ENCODE data around the gene RRAS. TPM values are rescaled to one million over a fixed set of nuclear protein-coding genes. Genes with fewer than 3 reads are reported as not detected.

The RRAS gene
- total RNA-seq, 6 donors from 2014 or later, result 81.7 to 160 (median 107) TPM

DNA sequence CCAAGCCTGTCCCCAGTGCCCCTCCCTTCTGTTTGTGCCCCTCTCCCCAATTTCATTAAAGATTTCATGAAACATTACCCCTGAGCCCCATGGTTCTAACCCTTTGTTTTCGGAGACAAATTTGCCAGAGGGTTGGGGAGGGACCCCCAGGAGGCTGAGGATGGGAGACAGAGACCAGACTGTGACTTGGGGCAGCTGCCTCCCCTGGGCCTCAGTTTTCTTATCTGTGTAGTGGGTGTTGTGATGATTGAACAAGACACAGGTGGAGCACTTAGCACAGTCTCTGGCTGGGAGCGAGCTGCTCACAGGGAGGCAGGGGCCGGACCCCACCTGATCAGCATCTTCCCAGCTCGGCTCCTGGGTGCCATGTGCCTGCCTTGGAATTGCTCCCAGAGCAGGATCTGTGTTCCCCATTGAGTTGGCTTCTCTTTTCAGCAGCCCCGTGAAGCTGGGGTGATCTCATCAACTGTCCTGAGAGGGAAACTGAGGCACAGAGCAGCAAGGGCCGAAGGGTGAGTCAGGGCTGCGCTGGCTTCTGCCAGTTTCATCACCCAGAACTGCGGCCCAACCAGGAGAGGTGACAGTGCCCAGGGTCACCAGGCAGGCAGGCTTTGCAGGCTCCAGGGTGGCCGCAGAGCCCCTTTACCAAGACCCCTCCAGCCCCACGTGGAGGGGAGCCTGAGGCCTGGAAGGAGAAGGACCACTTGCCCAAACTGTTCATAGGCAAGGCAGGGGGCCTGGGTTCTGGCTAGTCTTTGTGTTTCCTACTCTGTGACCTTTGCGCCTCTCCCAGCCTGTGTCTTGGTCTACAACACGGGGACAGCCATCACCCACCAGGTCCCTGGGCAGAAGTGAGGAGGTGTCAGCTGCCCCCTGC, 18.9 kb upstream of the RRAS start:
- H3K4me1 ChIP-seq, result peaks cover 4 to 8% (median 6%) of the 10 kb centered on the region in 4 donors
- DNase-seq (no peak), ATAC-seq (ENCODE audit: low FRiP score in 2 of 2) (no peak)
- no peak overlapping the region for H3K4me3 ChIP-seq
- 94 to 100% methylated on average over 6 to 12 of the region's 12 CpGs for WGBS, 2 donors
- H3K9me3 ChIP-seq, result no peaks in the 10 kb centered on the region
- peaks cover 34 to 95% (median 88%) of the 10 kb centered on the region in 4 donors for H3K36me3 ChIP-seq
- H3K27me3 ChIP-seq, result no peaks in the 10 kb centered on the region
- TF ChIP-seq POLR2AphosphoS5 (IDR thresholded peaks at IDR 0.05), result no peak
- no peak for TF ChIP-seq POLR2A (IDR thresholded peaks at IDR 0.05)
- TF ChIP-seq, protein P1, sequence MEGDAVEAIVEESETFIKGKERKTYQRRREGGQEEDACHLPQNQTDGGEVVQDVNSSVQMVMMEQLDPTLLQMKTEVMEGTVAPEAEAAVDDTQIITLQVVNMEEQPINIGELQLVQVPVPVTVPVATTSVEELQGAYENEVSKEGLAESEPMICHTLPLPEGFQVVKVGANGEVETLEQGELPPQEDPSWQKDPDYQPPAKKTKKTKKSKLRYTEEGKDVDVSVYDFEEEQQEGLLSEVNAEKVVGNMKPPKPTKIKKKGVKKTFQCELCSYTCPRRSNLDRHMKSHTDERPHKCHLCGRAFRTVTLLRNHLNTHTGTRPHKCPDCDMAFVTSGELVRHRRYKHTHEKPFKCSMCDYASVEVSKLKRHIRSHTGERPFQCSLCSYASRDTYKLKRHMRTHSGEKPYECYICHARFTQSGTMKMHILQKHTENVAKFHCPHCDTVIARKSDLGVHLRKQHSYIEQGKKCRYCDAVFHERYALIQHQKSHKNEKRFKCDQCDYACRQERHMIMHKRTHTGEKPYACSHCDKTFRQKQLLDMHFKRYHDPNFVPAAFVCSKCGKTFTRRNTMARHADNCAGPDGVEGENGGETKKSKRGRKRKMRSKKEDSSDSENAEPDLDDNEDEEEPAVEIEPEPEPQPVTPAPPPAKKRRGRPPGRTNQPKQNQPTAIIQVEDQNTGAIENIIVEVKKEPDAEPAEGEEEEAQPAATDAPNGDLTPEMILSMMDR (IDR thresholded peaks at IDR 0.05), result no peak
- no peak for TF ChIP-seq EP300 (IDR thresholded peaks at IDR 0.05)
- H3K27ac ChIP-seq, result no peak overlapping the region

DNA sequence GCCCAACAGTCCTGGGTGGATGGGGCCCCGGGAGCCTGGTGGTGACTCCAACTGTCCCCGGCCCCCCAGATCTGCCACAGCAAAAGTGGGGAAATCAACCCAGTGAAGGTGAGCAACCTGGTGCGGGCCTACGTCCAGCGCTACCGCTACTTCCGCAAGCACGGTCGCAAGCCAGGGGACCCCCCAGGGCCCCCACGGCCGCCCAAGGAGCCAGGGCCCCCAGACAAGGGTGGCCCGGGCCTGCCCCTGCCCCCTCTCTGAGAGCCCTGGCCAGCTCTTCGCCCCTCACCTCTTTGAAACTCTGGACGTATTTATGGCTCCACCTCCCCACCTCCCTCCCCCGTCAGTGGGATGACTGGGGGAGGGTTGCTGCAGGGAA, 18.2 kb upstream of the RRAS start:
- ATAC-seq (ENCODE audit: low FRiP score in 2 of 2), result no peak
- H3K27me3 ChIP-seq, result no peaks in the 10 kb centered on the region
- 80 to 94% methylated on average over 1 to 15 of the region's 15 CpGs for WGBS, 2 donors
- H3K4me1 ChIP-seq, result peaks cover 0 to 1% (median under 1%) of the 10 kb centered on the region in 4 donors
- TF ChIP-seq EP300 (IDR thresholded peaks at IDR 0.05) (no peak), POLR2A (IDR thresholded peaks at IDR 0.05) (no peak), POLR2AphosphoS5 (IDR thresholded peaks at IDR 0.05) (no peak)
- TF ChIP-seq, protein P1 (IDR thresholded peaks at IDR 0.05), result no peak
- DNase-seq, result peak in 1 of 2 donors; percentile 70
- no peaks in the 10 kb centered on the region for H3K9me3 ChIP-seq
- no peak overlapping the region for H3K4me3 ChIP-seq
- H3K27ac ChIP-seq, result no peak overlapping the region
- peaks cover 37 to 100% (median 94%) of the 10 kb centered on the region in 4 donors for H3K36me3 ChIP-seq

DNA sequence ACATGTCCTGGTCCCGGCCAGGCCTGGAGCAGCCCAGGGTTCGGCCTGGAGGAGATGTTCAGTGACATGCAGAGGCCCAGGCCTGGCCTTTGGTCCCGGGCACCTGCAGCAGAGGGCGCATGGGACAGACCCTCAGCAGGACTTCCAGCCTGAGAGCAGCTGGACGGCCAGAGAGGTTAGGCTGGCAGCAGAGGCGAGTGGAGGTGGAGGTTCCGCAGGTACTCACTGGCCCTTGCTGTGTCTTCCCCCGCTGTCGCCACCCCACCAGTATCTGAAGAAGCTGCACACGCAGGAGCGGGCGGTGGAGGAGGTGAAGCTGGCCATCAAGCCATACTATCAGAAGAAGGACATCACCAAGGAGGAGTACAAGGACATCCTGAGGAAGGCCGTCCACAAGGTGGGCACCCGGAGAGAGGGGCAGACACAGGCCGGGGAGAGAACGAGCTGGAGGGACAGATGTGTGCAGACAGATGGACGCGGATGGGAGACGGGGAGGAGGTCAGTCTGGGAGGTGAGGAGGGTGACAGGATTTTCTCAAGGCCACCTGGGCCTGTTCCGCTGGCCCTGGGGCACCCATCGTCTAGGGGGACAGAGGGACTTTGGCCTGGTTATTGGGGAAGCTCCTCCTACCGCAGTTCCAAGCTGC, 17.7 kb upstream of the RRAS start:
- Histone ChIP-seq H3K4me1 (no peaks in the 10 kb centered on the region), H3K27ac (no peak overlapping the region), H3K27me3 (no peaks in the 10 kb centered on the region), H3K4me3 (no peak overlapping the region), H3K36me3 (peaks cover 40 to 100% (median 96%) of the 10 kb centered on the region in 4 donors), H3K9me3 (no peaks in the 10 kb centered on the region)
- DNase-seq (peak in 1 of 2 donors; percentile 70), ATAC-seq (ENCODE audit: low FRiP score in 2 of 2) (no peak)
- WGBS, 2 donors, result 92 to 93% methylated on average over 15 to 22 of the region's 22 CpGs
- TF ChIP-seq POLR2AphosphoS5 (IDR thresholded peaks at IDR 0.05), result no peak
- TF ChIP-seq, protein P1 (IDR thresholded peaks at IDR 0.05), result no peak
- no peak for TF ChIP-seq POLR2A (IDR thresholded peaks at IDR 0.05)

DNA sequence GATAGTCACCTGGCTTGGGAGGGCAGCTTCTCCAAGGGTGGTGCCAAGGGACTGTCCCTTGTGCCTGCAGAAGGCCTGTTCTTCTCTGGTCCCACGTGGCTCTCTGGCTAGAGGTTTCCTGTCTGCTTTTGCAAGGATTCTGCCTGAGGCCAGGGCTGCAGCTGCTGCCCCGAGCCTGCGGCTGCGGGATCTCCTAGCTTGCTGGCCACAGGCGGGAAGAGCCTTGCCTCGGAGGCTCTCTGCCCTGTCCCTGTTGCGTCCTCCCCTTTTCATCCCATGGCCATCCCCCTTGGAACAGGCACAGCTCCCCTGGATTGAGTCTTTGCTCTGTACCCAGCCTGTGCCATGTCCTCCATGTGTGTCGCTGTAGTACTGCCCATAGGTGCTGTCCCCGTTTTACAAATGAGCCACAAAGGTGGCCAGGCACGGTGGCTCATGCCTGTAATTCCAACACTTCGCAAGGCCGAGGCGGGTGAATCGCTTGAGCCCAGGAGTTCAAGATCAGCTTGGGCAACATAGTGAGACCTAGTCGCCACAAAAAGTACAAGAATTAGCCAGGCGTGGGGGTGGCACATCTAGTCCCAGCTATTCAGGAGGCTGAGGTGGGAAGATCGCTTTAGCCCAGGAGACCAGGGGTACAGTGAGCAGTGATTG, 16.6 kb upstream of the RRAS start:
- TF ChIP-seq POLR2AphosphoS5 (IDR thresholded peaks at IDR 0.05), result no peak
- TF ChIP-seq, protein P1 (IDR thresholded peaks at IDR 0.05), result no peak
- TF ChIP-seq EP300 (IDR thresholded peaks at IDR 0.05), result no peak
- no peak for TF ChIP-seq POLR2A (IDR thresholded peaks at IDR 0.05)
- Histone ChIP-seq H3K27me3 (no peaks in the 10 kb centered on the region), H3K27ac (no peak overlapping the region), H3K36me3 (peaks cover 42 to 99% (median 91%) of the 10 kb centered on the region in 4 donors), H3K4me3 (no peak overlapping the region), H3K9me3 (no peaks in the 10 kb centered on the region), H3K4me1 (no peaks in the 10 kb centered on the region)
- no peak for ATAC-seq (ENCODE audit: low FRiP score in 2 of 2)
- peak in 1 of 2 donors; percentile 40 for DNase-seq
- WGBS, 2 donors, result 92 to 93% methylated on average over 13 to 17 of the region's 17 CpGs

Data from upper lobe of left lung (tissue), 6 donors.